LNCaP clone FGC (cell line): Measurements from ENCODE around the gene SIGLEC9.

Source experiments
- DNase-seq: peaks from one replicate; pipeline ENCODE4 v3.0.0-alpha.2; 2011; ENCODE audit warnings: low read depth
- H3K4me3 ChIP-seq: 2 replicates; pipeline ENCODE4 v1.5.1; 2011; ENCODE audit warnings: mild to moderate bottlenecking, low read depth, low read length, control low read depth
- TF ChIP-seq, protein P1 (sequence below): IDR thresholded peaks from 2 replicates; pipeline ENCODE4 v1.5.1; 2012; ENCODE audit warnings: mild to moderate bottlenecking; ENCODE audit not compliant: control insufficient read depth, insufficient read depth; ENCODE audit errors: extremely low read depth

Gene SIGLEC9

DNA sequence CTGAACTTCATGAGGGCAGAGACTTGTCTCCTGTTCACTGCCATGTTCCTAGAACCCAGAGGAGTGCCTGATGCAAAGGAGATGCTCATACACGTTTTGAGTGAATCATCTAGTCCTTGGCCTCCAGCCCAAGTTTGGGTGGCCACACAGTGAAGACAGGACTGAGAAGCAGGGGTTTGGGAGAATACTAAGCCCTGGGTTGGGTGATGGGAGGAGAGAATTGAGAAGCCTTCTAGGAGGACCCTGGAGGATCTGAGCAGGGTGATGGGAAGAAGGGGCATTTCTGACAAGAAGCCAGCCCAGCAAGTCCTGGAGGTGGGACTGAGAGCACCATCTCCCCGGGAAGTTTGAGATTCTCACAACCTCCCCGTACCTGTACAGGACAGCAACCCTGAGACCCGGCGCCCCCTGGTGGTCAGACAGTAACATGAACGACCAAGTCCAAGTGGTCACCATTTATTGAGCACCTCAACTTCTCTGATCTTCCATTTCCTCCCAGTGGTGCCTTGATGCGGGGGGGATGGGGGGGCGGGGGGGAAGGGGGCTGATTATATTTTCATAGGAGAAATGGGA lies 27.5 kb upstream of the SIGLEC9 start:
- no peak for DNase-seq
- TF ChIP-seq, protein P1, sequence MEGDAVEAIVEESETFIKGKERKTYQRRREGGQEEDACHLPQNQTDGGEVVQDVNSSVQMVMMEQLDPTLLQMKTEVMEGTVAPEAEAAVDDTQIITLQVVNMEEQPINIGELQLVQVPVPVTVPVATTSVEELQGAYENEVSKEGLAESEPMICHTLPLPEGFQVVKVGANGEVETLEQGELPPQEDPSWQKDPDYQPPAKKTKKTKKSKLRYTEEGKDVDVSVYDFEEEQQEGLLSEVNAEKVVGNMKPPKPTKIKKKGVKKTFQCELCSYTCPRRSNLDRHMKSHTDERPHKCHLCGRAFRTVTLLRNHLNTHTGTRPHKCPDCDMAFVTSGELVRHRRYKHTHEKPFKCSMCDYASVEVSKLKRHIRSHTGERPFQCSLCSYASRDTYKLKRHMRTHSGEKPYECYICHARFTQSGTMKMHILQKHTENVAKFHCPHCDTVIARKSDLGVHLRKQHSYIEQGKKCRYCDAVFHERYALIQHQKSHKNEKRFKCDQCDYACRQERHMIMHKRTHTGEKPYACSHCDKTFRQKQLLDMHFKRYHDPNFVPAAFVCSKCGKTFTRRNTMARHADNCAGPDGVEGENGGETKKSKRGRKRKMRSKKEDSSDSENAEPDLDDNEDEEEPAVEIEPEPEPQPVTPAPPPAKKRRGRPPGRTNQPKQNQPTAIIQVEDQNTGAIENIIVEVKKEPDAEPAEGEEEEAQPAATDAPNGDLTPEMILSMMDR = peak; percentile 93
- H3K4me3 ChIP-seq = no peak overlapping the region

DNA sequence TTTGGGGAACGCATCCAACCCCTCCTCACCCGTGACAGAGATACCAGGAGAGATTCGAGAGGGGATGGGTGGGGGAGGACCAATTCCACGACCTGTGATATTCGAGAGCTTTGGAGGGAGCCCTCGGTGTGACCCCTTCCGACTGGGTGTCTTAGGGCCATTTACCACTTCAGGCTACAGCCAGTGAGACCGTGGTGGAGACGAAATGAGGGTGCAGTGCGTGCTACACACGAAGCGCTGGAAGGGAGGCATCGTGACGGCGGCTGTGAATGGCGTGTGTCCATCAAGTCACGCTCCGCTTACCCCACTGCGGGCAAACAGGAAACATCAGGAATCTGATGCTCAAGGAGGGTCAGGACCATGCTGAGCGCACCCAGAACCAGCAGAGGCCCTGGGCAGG lies 26.9 kb upstream of the SIGLEC9 start:
- H3K4me3 ChIP-seq = no peak overlapping the region

DNA sequence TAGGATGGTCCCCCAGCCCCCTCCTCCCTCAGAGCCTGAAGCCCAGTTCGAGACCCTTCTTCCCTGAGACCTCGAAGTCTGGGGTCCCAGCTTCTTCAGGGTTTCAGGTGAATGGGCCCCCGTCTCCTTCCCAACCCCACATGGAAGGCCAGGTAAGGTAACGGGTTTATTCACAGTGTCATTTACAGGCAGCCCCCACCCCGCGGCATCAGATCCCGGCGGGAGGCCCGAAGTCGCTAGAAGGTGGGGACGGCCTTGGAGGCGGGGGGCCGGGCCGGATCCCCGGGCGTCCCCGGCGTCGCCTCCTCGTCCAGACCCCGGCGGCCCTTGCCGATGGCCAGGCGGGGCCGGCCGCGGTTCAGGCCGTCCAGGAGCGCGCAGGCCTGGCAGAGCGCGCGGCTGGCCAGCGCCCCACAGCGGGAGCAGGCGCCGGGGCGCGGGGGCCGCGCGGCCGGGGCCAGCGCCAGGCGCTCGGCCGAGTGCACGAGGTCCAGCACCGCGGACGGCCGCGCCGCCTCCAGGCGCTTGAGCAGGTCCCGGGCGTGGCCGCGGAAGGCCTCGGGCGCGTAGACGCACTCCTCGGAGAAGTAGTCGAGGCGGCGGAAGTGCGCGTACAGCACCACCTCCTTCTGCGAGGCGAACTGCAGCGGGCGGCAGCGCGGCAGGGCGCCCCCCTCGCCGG lies 26.2 kb upstream of the SIGLEC9 start:
- TF ChIP-seq, protein P1 = no peak
- DNase-seq = no peak
- H3K4me3 ChIP-seq = no peak overlapping the region

More for the DNA sequence above, 26.9 kb upstream of the SIGLEC9 start:
- TF ChIP-seq, protein P1 = no peak
- DNase-seq = no peak

DNA sequence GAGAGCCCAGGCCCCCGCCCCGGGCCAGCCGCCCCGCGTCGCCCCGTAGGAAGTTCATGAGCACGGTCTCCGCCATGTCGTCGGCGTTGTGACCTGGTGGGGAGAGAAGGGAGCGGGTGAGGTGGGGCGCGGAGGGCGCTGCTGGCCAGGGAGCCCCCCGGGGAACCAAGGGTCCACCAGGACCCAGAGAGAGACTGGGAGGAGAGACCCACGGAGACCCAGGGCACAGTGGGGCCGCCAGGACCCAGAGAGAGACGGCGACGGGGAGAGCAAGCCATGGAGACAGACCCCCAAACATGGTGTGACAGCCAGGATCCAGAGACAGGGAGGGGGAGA lies 25.7 kb upstream of the SIGLEC9 start:
- no peak for DNase-seq
- TF ChIP-seq, protein P1 = no peak
- no peak overlapping the region for H3K4me3 ChIP-seq

DNA sequence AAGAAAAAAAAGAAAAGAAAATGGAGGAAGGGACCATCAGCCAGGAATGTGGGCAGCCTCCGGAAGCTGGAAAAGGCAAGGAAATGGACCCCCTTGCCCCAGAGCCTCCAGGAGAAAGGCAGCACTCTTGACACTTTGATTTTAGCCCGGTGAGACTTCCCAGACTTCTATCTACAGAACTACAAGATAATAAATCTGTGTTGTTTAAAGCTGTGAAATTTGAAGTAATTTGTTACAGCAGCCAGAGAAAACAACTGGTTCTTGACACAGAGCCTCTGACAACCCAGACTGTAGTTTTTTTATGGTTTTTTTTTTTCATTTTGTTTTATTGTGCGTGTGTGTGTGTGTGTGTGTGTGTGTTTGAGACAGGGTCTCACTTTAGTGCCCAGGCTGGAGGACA lies 24.1 kb upstream of the SIGLEC9 start:
- H3K4me3 ChIP-seq = no peak overlapping the region
- DNase-seq = no peak
- TF ChIP-seq, protein P1 = no peak

DNA sequence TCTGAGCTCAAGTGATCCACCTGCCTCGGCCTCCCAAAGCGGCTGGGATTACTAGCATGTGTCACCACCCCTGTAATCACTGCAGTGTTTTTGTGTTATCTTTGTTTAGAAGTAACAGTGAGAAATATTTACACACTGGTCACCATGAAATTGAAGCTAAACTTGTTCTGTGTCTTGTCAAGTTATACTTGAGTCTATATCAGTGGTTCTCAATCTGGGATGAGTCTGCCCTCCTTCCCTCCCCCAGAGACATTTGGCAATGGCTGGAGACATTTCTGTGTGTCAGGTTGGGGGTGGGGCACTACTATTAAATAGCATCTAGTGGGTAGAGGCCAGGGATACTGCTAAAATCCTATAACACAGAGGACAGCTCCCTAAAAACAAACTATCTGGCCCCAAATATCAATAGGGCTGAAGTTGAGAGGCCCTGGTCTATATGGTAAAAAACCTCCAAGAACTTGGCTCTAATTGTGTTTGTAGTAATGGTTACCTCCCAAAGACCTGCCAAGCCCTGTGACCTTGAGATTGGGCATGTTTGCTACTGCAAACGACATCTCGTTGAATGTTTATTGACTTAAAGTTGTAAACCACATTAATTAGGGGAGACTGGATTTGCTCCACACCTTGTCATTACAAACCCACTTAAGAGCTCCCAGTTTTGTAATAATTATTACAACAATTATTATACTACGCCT lies 23.4 kb upstream of the SIGLEC9 start:
- TF ChIP-seq, protein P1 = no peak
- no peak for DNase-seq
- H3K4me3 ChIP-seq = no peak overlapping the region

DNA sequence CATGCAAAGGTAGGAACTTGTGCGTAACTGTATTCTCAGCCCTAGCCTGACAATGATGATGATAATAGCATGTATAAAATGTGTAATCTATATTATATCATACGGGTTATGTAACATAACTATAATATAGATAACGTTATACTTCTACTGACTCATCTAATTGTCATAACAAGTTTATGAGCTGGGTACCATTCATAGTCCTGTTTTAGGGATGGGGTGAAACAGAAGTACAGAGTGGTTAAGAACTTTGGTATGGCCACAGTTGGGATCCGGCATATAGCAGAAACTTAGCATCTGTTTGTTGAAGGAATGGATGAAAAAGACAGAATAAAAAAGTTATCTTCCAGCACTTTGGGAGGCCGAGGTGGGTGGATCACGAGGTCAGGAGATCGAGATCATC lies 21.7 kb upstream of the SIGLEC9 start:
- TF ChIP-seq, protein P1 = no peak
- no peak overlapping the region for H3K4me3 ChIP-seq
- DNase-seq = no peak
